ENCODE measurements around the gene YTHDF1.

YTHDF1 gene

DNA sequence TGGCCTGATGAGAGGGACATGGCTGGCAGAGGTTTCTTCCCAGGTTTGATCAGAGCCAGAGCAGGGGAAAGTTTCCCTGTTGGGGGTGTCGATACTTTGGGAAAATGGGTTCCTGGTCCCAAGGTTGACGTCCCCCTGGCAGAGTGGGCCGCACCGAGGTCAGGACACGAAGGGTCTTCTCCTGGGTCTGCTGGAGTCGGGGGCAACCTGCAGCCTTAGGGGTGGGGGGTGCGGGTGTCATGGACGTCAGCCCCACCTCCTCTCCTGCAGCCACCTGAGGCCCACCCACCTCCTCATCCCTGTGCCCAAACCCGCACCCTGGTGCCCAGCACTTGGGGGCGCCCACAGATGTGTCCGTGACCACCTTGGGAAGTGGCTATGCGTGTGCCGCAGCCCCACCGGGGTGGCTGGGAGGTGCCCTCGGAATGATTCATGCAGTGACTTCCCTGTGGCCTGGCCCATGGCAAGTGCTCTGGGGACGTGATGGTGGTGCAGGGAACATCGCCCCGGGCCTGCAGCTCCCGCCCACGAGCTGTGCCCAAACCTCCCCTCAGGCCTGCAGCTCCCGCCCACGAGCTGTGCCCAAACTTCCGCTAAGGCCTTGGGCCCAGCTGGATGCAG is 64.9 kb downstream of the YTHDF1 start:
- TF ChIP-seq, protein P1, sequence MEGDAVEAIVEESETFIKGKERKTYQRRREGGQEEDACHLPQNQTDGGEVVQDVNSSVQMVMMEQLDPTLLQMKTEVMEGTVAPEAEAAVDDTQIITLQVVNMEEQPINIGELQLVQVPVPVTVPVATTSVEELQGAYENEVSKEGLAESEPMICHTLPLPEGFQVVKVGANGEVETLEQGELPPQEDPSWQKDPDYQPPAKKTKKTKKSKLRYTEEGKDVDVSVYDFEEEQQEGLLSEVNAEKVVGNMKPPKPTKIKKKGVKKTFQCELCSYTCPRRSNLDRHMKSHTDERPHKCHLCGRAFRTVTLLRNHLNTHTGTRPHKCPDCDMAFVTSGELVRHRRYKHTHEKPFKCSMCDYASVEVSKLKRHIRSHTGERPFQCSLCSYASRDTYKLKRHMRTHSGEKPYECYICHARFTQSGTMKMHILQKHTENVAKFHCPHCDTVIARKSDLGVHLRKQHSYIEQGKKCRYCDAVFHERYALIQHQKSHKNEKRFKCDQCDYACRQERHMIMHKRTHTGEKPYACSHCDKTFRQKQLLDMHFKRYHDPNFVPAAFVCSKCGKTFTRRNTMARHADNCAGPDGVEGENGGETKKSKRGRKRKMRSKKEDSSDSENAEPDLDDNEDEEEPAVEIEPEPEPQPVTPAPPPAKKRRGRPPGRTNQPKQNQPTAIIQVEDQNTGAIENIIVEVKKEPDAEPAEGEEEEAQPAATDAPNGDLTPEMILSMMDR (IDR thresholded peaks at IDR 0.05; ENCODE audit: borderline replicate concordance, insufficient read depth, low read depth, low read length) = no peak
- H3K4me3 ChIP-seq (ENCODE audit: low read depth, low read length) = no peak overlapping the region

DNA sequence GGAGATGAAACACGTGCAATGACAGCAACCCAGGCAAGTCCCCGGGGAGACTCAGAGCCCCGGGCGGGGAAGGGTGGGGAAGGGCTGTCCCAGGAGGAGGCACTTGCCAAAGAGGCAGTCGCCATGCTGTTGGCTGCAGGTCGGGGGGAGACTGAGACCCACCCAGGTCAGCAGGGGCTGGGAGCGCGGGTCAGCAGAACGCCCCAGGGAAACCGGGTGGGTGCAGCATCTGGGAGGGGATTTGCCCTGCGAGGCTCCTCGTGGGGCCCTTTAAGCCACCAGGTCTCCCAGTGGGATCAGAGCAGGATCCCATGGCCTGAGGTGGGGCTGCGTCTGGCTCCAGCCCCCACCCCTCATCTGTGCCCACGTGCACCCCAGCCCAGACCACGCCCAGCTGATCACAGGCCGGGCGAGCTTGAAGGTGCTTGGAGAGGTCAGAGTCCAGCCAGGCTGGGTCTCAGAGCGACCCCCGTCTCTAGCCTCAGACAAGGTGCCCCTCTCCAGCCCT is 65.5 kb downstream of the YTHDF1 start:
- TF ChIP-seq, protein P1 (IDR thresholded peaks at IDR 0.05; ENCODE audit: borderline replicate concordance, insufficient read depth, low read depth, low read length) = no peak
- H3K4me3 ChIP-seq (ENCODE audit: low read depth, low read length) = no peak overlapping the region

DNA sequence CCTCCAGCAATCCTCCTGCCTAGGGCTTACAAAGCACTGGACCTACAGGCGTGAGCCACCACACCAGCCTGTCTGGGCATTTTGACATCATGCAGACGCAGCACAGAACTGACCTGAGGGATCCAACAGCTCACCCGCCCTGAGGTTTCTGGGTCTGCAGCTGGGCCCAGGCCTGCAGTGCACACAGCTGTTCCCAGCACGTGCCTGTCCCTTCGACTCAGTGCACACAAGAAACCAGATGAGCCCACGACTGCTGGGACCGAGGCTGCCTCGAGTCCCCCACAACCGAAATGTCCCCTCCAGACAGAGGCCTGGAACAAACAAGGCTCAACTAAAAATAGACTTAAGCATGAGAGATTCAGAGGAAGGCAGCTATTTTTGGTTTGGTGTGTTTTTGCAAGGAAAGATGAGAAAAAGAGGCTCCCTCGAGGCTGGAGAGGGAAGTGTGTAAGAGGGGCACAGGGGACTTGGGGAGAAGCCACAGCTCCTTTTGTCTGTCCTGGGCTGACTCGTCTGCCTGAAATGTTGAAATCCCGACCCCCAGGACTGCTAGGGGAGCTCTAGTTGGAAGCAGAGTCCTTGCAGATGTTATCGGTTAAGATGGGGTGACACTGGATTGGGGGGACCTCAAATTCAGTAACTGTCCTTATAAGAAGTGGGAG is 66.3 kb downstream of the YTHDF1 start:
- no peak overlapping the region for H3K4me3 ChIP-seq (ENCODE audit: low read depth, low read length)
- TF ChIP-seq, protein P1 (IDR thresholded peaks at IDR 0.05; ENCODE audit: borderline replicate concordance, insufficient read depth, low read depth, low read length) = no peak

DNA sequence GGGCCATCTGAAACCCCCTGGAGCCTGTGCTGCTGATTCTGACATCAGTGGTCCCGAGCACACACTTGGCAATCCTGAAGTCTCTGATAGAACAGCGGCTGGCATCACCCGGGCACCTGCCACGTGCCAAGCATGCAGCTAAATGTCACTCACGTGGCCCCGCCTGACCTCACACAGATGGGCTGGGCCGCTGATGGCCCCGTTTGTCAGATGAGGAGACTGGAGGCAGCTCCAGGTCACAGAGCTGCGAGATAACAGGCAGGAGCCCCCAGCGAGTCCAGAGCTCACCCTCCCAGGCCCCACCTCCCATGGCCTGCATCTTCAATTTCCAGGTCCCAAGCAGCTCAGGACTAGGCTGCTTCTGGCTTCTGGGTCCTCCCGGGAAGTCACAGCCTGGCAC is 67.2 kb downstream of the YTHDF1 start:
- TF ChIP-seq, protein P1 (IDR thresholded peaks at IDR 0.05; ENCODE audit: borderline replicate concordance, insufficient read depth, low read depth, low read length) = no peak
- no peak overlapping the region for H3K4me3 ChIP-seq (ENCODE audit: low read depth, low read length)

DNA sequence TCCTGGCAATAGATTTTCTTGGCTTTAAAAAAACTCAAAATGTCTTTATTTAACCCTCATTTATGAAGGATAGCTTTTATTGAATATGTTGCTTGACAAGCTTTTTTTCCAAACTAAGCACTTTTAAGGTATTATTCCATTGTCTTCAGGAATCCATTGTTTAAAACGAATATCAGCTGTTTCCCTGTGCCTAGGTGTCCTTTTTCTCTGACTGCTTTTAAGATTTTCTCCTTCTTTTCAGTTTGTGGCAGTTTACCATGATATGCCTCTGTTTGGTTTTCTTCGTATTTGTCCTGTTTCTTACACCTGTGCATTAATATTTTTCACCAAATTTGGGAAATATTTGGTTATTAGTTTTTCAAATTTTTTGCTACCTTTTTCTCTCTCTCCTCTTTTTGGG is 68.4 kb downstream of the YTHDF1 start:
- TF ChIP-seq, protein P1 (IDR thresholded peaks at IDR 0.05; ENCODE audit: borderline replicate concordance, insufficient read depth, low read depth, low read length) = no peak
- H3K4me3 ChIP-seq (ENCODE audit: low read depth, low read length) = no peak overlapping the region
